AG09309 (cell line): ENCODE results near the gene SPTAN1.
"Not testable (repeated sequence)": the region's sequence is repeated elsewhere in the genome, so short reads cannot be mapped to it uniquely, and the experiment has no call there.

ENCODE experiments used
- DNase-seq: peaks from one replicate; pipeline ENCODE4 v3.0.0-alpha.2; 2010; ENCODE audit warnings: low read depth
- H3K4me3 ChIP-seq: 2 replicates; pipeline ENCODE4 v1.5.1; 2011; ENCODE audit warnings: mild to moderate bottlenecking, low read depth, low read length, moderate library complexity; ENCODE audit not compliant: control insufficient read depth
- TF ChIP-seq, protein P1 (sequence below): IDR thresholded peaks from 2 replicates; pipeline ENCODE4 v1.5.1; 2011; ENCODE audit warnings: mild to moderate bottlenecking, low read depth, low read length, inconsistent platforms; ENCODE audit not compliant: insufficient read depth, control insufficient read depth; ENCODE audit errors: missing control alignments

Gene SPTAN1

DNA sequence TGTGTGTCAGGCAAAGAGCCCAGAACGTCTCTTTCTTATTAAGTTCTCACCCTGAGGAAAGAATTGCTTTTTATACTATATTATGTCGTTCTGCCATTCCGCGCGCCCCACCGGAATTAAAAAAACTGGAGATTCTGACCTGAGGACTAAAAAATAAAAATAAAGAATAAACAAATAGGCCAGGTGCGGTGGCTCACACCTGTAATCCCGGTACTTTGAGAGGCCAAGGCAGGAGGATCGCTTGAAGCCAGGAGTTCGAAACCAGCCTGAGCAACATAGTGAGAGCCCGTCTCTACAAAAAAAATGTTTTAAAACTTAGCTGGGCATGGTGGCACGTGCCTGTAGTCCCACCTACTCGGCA is 104.9 kb downstream of the SPTAN1 start:
- TF ChIP-seq, protein P1, sequence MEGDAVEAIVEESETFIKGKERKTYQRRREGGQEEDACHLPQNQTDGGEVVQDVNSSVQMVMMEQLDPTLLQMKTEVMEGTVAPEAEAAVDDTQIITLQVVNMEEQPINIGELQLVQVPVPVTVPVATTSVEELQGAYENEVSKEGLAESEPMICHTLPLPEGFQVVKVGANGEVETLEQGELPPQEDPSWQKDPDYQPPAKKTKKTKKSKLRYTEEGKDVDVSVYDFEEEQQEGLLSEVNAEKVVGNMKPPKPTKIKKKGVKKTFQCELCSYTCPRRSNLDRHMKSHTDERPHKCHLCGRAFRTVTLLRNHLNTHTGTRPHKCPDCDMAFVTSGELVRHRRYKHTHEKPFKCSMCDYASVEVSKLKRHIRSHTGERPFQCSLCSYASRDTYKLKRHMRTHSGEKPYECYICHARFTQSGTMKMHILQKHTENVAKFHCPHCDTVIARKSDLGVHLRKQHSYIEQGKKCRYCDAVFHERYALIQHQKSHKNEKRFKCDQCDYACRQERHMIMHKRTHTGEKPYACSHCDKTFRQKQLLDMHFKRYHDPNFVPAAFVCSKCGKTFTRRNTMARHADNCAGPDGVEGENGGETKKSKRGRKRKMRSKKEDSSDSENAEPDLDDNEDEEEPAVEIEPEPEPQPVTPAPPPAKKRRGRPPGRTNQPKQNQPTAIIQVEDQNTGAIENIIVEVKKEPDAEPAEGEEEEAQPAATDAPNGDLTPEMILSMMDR, result no peak
- no peak overlapping the region for H3K4me3 ChIP-seq
- DNase-seq, result no peak

- no peak overlapping the region for H3K4me3 ChIP-seq
- TF ChIP-seq, protein P1, result no peak
- no peak for DNase-seq
Observed at GRCh38 chr9:128657796-128658195, 105.4 kb downstream of the SPTAN1 start.

DNA sequence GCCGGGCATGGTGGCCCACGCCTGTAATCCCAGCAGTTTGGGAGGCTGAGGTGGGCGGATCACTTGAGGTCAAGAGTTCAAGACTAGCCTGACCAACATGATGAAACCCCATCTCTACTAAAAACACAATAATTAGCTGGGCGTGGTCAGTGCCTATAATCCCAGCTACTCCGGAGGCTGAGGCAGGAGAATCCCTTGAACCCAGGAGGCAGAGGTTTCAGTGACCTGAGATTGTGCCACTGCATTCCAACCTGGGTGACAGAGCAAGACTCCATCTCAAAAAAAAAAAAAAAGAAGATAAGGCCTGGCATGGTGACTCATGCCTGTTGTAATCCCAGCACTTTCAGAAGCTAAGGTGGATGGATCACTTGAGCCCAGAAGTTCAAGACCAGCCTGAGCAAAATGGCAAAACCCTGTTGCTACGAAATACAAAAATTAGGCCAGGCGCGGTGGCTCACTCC is 114.1 kb downstream of the SPTAN1 start:
- not testable (repeated sequence) for DNase-seq, H3K4me3 ChIP-seq

DNA sequence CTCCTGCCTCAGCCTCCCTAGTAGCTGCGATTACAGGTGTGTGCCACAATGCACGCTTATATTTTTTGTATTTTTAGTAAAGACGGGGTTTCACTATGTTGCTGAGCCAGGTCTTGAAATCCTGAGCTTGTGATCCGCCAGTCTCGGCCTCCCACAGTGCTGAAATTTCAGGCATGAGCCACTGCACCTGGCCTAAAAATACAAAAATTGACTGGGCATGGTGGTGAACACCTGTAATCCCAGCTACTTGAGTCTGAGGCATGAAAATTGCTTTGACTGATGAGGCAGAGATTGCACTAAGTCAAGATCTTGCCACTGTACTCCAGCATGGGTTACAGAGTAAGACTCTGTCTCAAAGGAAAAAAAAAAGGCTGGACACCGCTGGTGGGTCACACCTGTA is 117.4 kb downstream of the SPTAN1 start:
- H3K4me3 ChIP-seq, result no peak overlapping the region
- TF ChIP-seq, protein P1, result no peak
- no peak for DNase-seq

GRCh38 chr9:128675382-128675781 is 123.0 kb downstream of the SPTAN1 start:
- no peak overlapping the region for H3K4me3 ChIP-seq
- TF ChIP-seq, protein P1, result no peak
- DNase-seq, result no peak

DNA sequence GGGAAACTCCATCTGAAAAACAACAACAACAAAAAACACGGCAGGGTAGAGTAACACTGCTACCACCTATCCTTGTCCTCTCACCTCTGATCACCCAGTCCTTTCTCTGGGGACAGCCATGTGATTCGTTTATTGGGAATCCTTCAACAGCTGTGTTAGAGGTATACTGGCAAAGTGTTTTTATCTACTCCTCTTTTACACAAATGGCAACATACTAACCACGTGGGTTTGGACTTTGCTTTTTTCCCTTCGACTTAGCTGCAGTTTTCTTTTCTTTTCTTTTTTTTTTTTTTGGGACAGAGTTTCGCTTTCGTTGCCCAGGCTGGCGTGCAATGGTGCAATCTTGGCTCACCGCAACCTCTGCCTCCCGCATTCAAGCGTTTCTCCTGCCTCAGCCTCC is 125.4 kb downstream of the SPTAN1 start:
- TF ChIP-seq, protein P1, result no peak
- DNase-seq, result no peak
- no peak overlapping the region for H3K4me3 ChIP-seq
